ENCODE data around the gene POLR2M.
A peak's percentile ranks its signal among the peaks of the same experiment; 100 is the strongest.

POLR2M gene

DNA sequence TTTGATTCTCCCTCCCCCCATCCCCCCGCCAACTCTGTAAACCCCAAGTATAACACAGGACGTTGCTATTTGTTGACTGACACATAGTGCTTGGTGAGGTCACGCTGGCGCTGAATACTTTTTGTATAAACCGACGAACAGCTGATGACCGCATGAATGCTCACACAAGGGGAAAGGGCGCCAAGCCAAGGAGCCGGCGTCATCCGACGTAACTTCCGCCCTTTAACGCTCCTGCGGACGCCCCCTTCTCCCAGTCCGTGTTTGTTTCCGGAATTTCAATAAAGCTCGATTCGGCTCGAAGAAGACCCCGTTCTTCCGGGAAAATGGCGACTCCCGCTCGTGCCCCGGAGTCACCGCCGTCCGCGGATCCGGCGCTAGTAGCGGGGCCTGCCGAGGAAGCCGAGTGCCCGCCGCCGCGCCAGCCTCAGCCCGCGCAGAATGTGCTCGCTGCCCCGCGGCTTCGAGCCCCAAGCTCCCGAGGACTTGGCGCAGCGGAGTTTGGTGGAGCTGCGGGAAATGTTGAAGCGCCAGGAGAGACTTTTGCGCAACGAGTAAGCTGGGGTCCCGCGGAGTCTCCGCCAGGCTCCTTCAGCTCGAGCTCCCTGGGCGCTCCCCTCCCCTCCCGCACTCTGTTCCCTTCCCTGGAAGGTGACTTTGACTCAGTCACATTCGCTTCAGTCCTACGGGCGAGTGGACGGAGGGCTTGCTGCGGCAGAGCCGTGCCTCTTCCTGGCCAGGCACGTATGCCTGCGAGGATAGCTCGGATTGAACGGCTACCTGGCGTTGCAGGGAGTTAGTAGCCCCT, at the start of gene POLR2M:
Gene POLR2M, plus strand, starts transcription at position 310 of the 805 bp plus-strand sequence. Its CDS starts 129 bp downstream, at position 439.
- DNase-seq, result peak; percentile 79 to 92

DNA sequence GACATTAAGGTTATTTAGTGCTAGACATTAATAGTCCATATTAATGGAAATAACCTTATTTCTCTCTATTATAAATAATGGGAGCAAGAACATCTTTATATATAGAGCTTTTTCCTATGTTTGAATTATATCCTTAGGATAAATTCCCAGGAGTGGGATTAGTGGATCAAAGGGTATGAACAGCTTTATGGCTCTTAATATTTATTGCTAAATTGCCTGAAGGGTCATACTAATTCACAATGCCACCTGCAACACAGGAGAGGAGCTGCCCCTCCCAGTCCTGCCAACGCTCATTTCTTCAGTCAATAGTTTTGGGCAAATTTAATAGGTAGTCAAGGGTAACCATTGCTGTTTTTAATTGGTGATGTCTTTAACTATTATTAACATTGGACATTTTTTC, 48.9 kb upstream of the POLR2M start:
- DNase-seq, result no peak

GRCh38 chr15:57662091-57662744, 44.3 kb upstream of the POLR2M start:
- DNase-seq, result no peak

DNA sequence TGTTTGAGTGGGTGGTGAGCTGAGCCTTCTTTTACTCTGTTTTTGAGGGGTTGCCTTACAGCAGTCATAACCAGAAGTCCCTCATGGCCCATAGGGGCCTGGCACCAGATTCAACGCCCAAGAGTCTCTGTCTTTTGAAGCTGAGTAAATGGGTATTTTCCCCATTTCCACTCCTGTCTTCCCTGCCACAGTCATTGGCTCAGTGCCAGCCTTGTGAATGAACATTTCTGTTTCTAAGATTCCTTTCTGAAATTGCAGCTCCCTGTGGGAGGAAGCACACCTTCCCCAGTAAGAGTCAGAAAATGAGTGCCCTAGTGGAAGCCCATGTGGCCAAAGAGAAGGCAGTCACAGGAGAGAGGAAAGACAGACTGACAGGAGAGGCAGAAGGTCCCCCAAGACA, 43.7 kb upstream of the POLR2M start:
- no peak for DNase-seq

GRCh38 chr15:57663262-57663661, 43.3 kb upstream of the POLR2M start:
- DNase-seq, result no peak

GRCh38 chr15:57665194-57665593, 41.3 kb upstream of the POLR2M start:
- DNase-seq, result no peak

DNA sequence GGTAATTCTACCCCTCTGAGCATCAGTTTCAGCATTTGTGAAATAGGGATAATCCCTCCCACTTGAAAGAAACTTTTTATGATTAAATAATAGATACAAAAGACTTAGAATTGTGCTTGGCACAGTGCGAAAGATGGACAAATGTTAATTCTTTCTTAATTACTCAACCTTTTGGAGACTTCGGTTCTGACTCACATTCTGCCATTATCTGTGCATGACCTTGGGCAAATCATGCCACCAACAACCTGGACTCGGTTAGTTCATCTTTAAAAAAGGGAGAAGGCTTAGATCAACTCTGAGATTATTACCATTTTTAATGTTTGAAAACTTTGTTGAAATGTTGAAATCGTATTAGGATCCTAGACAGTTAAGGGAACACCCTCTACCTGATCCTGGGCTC, 40.6 kb upstream of the POLR2M start:
- no peak for DNase-seq

DNA sequence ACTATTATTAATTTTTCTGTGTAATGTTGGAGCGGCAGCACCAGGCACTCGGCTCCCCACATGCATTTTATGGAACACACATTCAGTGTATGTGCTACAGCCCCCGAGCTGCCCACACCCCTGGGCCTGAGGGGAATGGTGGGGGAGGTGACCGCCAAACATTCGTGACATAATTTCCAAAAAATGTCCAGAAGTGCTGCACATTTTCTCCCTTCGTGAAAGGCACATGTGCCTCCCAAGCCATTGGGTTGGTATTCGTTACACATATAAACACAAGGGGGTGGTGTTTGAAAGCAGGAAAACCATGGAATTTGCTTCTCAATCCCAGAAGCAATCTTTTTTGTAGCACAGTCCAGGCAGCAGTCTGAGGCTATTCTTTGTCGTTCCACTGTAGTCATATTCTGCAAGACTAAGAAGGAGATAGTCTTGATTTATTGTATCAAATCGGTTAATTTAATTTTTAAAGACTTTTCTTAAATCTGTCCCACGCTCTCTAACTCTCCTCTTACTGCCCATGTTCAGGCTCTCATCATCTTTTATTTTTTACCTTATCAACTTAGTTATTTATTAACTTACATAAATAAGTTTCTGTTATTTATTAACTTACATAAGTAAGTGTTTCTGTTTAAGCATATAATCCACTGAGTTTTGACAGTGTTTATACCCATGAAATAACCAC, 39.2 kb upstream of the POLR2M start:
- no peak for DNase-seq

GRCh38 chr15:57668016-57668415, 38.5 kb upstream of the POLR2M start:
- DNase-seq, result no peak

GRCh38 chr15:57671636-57672035, 34.9 kb upstream of the POLR2M start:
- no peak for DNase-seq

GRCh38 chr15:57675481-57676181, 30.9 kb upstream of the POLR2M start:
- DNase-seq, result no peak

DNA sequence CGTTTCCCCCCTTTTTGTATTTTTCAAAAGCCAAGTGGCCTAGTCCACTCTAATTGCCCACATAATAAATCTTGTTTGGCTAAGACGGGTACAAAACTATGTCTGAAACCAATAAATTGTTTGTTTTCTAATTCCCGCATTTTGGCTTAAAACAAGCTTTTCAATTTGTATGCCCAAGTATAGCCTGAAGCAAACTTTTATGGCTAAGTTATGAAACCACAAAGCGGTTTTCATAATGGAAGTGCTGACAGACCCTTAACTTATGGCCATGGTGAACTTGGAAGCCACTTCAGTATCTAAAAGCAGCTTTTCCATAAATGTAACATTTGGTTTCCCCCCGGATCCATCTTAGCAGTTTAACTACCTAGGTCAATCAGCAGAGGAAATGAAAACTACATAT, 29.9 kb upstream of the POLR2M start:
- no peak for DNase-seq

DNA sequence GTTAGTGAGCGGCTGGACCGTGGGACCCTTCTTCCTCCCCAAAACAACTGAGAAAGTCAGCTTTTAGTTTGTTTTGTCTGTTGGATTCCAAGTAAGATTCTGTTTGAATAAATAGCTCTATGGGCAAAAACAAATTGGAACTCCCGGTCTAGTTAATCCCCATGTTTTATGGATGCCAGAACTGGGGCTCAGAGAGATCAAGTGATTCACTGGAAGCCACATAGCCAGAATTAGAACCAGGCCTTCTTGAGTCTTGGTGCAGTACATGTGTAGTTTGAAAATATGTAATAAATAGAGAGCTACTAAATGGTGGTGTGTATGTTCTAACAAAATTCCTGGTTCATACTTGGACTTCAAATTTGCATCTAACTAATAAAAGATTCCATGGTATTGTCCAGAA, 29.3 kb upstream of the POLR2M start:
- no peak for DNase-seq

DNA sequence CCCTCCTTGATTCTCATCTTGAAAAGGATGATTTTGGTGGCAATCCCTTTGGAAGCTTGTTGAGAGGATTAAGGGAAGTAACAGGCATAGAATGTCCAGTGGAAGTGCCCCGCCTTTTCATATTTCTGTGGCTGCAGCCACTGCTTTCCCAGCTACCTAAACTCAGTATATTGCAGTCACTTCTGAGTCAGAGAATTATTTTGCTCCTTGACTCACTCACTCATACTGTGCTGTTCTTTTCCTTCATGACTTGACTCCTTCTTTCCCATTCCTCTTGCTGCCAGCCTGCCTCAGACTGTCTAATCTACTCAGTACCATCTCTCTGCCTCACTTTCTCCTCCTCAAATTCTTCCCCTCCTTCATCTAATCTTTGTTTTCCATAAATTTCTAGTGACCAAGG, 26.5 kb upstream of the POLR2M start:
- no peak for DNase-seq

DNA sequence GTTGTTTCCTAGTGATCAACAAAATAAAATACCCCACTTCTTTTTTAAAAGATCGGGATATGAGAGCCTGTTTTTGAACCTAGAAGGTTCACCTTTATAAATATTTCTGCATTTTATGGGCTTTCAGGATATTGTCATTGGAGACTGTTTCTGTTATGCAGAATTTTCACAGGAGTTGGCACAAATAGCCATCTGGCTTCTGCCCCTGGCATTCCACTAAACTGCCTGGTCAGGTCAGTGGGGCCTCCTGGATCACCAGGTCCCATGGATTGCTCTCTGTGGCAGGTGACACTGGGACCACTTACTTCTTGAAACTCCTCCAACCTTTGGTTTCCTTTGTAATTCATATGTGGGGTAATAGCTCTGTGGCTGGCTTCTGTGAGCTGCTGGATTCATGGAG, 25.5 kb upstream of the POLR2M start:
- no peak for DNase-seq

DNA sequence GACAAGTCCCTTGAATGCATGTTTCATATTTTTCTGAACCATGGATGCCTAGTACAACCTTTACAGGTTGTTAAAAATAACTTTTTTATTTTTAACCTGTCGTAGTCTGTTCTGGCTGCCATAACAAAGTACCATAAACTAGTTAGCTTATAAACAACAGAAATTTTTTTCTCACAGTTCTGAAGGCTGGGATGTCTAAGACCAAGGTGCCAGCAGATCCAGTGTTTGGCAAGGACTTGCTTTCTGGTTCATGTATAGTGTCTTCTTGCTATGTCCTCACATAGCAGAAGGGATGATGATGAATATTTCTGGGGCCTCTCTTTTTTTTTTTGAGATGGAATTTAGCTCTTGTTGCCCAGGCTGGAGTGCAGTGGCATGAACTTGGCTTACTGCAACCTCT, 23.0 kb upstream of the POLR2M start:
- DNase-seq, result no peak

- DNase-seq, result no peak
Measured at GRCh38 chr15:57684491-57685151, 21.9 kb upstream of the POLR2M start.

DNA sequence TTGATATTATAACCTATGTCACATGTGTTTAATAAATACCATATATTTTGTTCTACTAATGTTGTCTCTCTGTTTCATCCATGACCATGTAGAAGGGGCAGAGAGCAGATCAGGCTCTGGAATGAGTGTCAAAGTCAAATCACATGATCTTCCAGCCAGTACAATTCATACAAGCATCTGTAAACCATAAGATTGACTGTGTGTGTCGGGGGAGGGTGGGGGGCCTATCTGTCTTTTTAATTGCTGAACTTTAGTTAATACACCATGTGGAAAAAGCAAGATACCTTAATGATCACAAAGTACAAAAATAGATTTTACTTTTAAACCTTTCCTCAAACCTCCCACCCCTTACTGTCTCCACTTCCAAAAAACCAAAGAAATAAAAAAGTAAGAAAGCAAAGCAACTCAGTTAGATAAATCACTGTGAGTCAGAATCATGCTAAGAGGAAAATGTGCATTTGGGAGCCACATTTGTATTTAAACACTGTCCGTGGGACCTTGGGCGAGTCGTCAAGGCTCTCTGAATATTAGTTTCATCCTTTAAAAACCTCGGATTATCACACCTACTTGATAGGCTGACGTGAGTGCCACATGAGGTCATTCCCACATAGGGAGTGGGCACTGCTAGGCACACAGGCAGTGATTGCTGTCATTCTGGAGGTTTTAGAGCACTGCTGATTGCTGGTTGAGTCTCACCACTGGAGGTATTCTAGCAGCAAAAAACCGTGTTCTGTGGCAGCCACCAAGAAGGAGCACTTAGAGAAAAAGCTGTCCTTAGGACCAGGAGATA, 21.0 kb upstream of the POLR2M start:
- DNase-seq, result no peak

- no peak for DNase-seq
Measured at GRCh38 chr15:57686657-57687056, 19.9 kb upstream of the POLR2M start.

DNA sequence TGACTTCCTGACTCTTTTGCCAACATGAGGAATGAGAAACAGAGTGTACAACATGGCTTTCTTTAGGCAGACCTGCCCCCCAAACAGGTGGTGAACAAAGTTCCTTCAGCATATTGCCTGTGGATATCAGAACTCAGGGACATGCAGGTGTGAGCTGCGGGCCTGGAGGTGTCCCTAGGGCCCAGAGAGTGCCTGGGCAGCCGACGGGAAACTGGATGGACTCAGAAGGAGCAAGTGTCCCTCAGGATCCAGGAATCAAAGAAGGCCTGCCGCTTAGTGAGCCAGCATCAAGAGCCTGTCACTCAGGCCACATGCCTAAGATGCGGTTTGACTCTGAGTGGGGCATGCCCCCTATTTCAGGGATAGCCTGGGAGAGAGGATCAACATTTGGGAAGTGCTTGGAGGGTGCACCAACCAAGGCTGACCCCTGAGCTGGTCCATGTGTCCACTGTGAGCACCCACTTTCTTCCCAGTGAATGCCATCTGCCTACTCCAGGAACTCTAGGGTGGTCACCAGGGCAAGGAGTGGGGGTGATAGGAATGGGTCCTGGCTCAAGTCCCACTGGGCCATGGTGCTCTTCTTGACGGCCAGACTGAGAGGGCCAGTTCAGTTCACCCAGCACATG, 16.1 kb upstream of the POLR2M start:
- DNase-seq, result no peak

GRCh38 chr15:57691082-57691481, 15.4 kb upstream of the POLR2M start:
- DNase-seq, result no peak
